Stimulated activated CD4-positive, alpha-beta T cell treated with anti-CD3 and anti-CD28 coated beads, Interleukin-4, amount 100 ng/mL, for 4 hours (primary cell): ENCODE measurements around the gene CSNK1G2.

Source experiments
- DNase-seq, 2 experiments: peaks; one replicate each; pipeline ENCODE4 v3.0.0-alpha.2; 2020

The CSNK1G2 gene

GRCh38 chr19:1945899-1946298 is 4.9 kb downstream of the CSNK1G2 start:
- peak in 1 of 2 experiments; percentile 10 for DNase-seq

- no peak for DNase-seq
These were observed 6.8 kb downstream of the CSNK1G2 start for GRCh38 chr19:1947651-1948209.

- no peak for DNase-seq
These were observed 8.5 kb downstream of the CSNK1G2 start for GRCh38 chr19:1949304-1950101.

- DNase-seq: no peak
These were observed 9.7 kb downstream of the CSNK1G2 start for GRCh38 chr19:1950640-1951039.

- no peak for DNase-seq
These were observed 11.7 kb downstream of the CSNK1G2 start for GRCh38 chr19:1952635-1953034.

GRCh38 chr19:1953037-1953436 is 12.1 kb downstream of the CSNK1G2 start:
- no peak for DNase-seq

GRCh38 chr19:1953441-1954094 is 12.6 kb downstream of the CSNK1G2 start:
- DNase-seq: no peak

- DNase-seq: no peak
These were observed 13.6 kb downstream of the CSNK1G2 start for GRCh38 chr19:1954532-1954933.

- no peak for DNase-seq
These were observed 14.5 kb downstream of the CSNK1G2 start for GRCh38 chr19:1955171-1956121.

GRCh38 chr19:1956122-1956494 is 15.1 kb downstream of the CSNK1G2 start:
- DNase-seq: no peak

GRCh38 chr19:1956868-1957492 is 16.0 kb downstream of the CSNK1G2 start:
- no peak for DNase-seq

- no peak for DNase-seq
These were observed 16.7 kb downstream of the CSNK1G2 start for GRCh38 chr19:1957562-1958248.

GRCh38 chr19:1959928-1960589 is 19.1 kb downstream of the CSNK1G2 start:
- DNase-seq: no peak

- no peak for DNase-seq
These were observed 20.3 kb downstream of the CSNK1G2 start for GRCh38 chr19:1961000-1961883.

GRCh38 chr19:1962674-1963073 is 21.7 kb downstream of the CSNK1G2 start:
- no peak for DNase-seq

- no peak for DNase-seq
These were observed 26.2 kb downstream of the CSNK1G2 start for GRCh38 chr19:1967087-1967608.

GRCh38 chr19:1968279-1969175 is 27.6 kb downstream of the CSNK1G2 start:
- DNase-seq: no peak

GRCh38 chr19:1969176-1970002 is 28.4 kb downstream of the CSNK1G2 start:
- no peak for DNase-seq
